ENCODE data around the gene EIF4E3.

- TF ChIP-seq EP300 (IDR thresholded peaks at IDR 0.05) (no peak), POLR2A (IDR thresholded peaks at IDR 0.05; ENCODE audit: low read depth) (no peak), CTCF (IDR thresholded peaks at IDR 0.05) (no peak)
Measured at GRCh38 chr3:71688121-71688520, 37.1 kb downstream of the EIF4E3 start.

All from esophagus muscularis mucosa (tissue), 4 donors.